Tibial artery (tissue), 4 donors: Measurements from ENCODE around the gene PCDH8.

Source experiments
- DNase-seq, 2 donors: peaks; one replicate each; pipeline ENCODE4 v3.0.0-alpha.2; 2019
- H3K27ac ChIP-seq, 2 donors: fragments of 200-600 bp; sonication (generic) in 1 of 2; 1 replicate in 1 of 2; 2 replicates in 1 of 2; pipeline ENCODE4 v1.5.1; 2018 to 2019; ENCODE audit warnings: mild to moderate bottlenecking in 1 of 2
- H3K27me3 ChIP-seq, 2 donors: fragments of 200-600 bp; sonication (generic) in 1 of 2; one replicate each; pipeline versions ENCODE4 v1.5.1 to v1.6.0; 2016 to 2019
- H3K36me3 ChIP-seq, 3 donors: fragments of 200-600 bp; sonication (generic) in 2 of 3; one replicate each; pipeline ENCODE4 v1.5.1; 2016 to 2019; ENCODE audit warnings: mild to moderate bottlenecking in 2 of 3
- H3K4me1 ChIP-seq, 4 donors: fragments of 200-600 bp; sonication (generic) in 2 of 4; 1 replicate in 3 of 4; 2 replicates in 1 of 4; pipeline ENCODE4 v1.5.1; 2016 to 2019
- H3K4me3 ChIP-seq, 2 donors: fragments of 200-600 bp; sonication (generic) in 1 of 2; 1 replicate in 1 of 2; 2 replicates in 1 of 2; pipeline ENCODE4 v1.5.1; 2018 to 2019; ENCODE audit warnings: mild to moderate bottlenecking in 2 of 2
- H3K9me3 ChIP-seq, 3 donors: fragments of 200-600 bp; sonication (generic) in 1 of 3; one replicate each; pipeline ENCODE4 v1.5.1; 2016 to 2019
- CTCF ChIP-seq, 2 experiments: fragments of 200-600 bp in 1 of 2; fragments of 450-650 bp in 1 of 2; IDR thresholded peaks; one replicate each; pipeline ENCODE4 v1.5.1; 2017 to 2019; ENCODE audit warnings: antibody characterized with exemption in 2 of 2, mild to moderate bottlenecking in 1 of 2, moderate library complexity in 1 of 2
- intact Hi-C: fragments of 100-400 bp; cut with DNase I; formaldehyde crosslinking; loops from one replicate; pipeline ENCODE4 v1.15.0; 2023; ENCODE audit warnings: low total_unique reads

PCDH8 gene

GRCh38 chr13:52811841-52812240, 36.6 kb downstream of the PCDH8 start:
- no peak for TF ChIP-seq CTCF (IDR thresholded peaks at IDR 0.05)
- Histone ChIP-seq H3K27ac (no peak overlapping the region), H3K36me3 (no peaks in the 10 kb centered on the region), H3K4me3 (no peak overlapping the region), H3K27me3 (no peaks in the 10 kb centered on the region), H3K9me3 (no peaks in the 10 kb centered on the region), H3K4me1 (no peaks in the 10 kb centered on the region)
- intact Hi-C loops = no loop called here
- DNase-seq = no peak

- Histone ChIP-seq H3K4me1 (no peaks in the 10 kb centered on the region), H3K27ac (no peak overlapping the region), H3K9me3 (no peaks in the 10 kb centered on the region), H3K36me3 (no peaks in the 10 kb centered on the region), H3K27me3 (no peaks in the 10 kb centered on the region), H3K4me3 (no peak overlapping the region)
- intact Hi-C loops = no loop called here
- no peak for DNase-seq
- TF ChIP-seq CTCF (IDR thresholded peaks at IDR 0.05) = no peak
These were observed 37.9 kb downstream of the PCDH8 start for GRCh38 chr13:52810526-52810925.

- Histone ChIP-seq H3K4me1 (no peaks in the 10 kb centered on the region), H3K36me3 (no peaks in the 10 kb centered on the region), H3K27me3 (no peaks in the 10 kb centered on the region), H3K4me3 (no peak overlapping the region), H3K9me3 (no peaks in the 10 kb centered on the region), H3K27ac (no peak overlapping the region)
- no peak for TF ChIP-seq CTCF (IDR thresholded peaks at IDR 0.05)
- intact Hi-C loops = no loop called here
- no peak for DNase-seq
These were observed 38.4 kb downstream of the PCDH8 start for GRCh38 chr13:52810011-52810410.

GRCh38 chr13:52809310-52809769, 39.1 kb downstream of the PCDH8 start:
- Histone ChIP-seq H3K4me1 (no peaks in the 10 kb centered on the region), H3K27me3 (no peaks in the 10 kb centered on the region), H3K4me3 (no peak overlapping the region), H3K36me3 (no peaks in the 10 kb centered on the region), H3K27ac (no peak overlapping the region), H3K9me3 (no peaks in the 10 kb centered on the region)
- intact Hi-C loops = no loop called here
- no peak for DNase-seq
- TF ChIP-seq CTCF (IDR thresholded peaks at IDR 0.05) = peak in 1 of 2 experiments; percentile 14

- H3K27me3 ChIP-seq = no peaks in the 10 kb centered on the region
- intact Hi-C loops = no loop called here
These were observed 39.6 kb downstream of the PCDH8 start for GRCh38 chr13:52808842-52809219.

More at GRCh38 chr13:52808842-52809219, 39.6 kb downstream of the PCDH8 start:
- Histone ChIP-seq H3K27ac (no peak overlapping the region), H3K4me3 (no peak overlapping the region), H3K9me3 (no peaks in the 10 kb centered on the region), H3K36me3 (no peaks in the 10 kb centered on the region), H3K4me1 (no peaks in the 10 kb centered on the region)
- TF ChIP-seq CTCF (IDR thresholded peaks at IDR 0.05) = no peak
- no peak for DNase-seq
